GM12801 (cell line): ENCODE data around the gene KBTBD2.

Source experiments
- CTCF ChIP-seq: IDR thresholded peaks from one replicate; pipeline ENCODE4 v1.5.1; 2011; ENCODE audit warnings: control low read depth; ENCODE audit not compliant: insufficient read length; ENCODE audit errors: extremely low read depth

The KBTBD2 gene

DNA sequence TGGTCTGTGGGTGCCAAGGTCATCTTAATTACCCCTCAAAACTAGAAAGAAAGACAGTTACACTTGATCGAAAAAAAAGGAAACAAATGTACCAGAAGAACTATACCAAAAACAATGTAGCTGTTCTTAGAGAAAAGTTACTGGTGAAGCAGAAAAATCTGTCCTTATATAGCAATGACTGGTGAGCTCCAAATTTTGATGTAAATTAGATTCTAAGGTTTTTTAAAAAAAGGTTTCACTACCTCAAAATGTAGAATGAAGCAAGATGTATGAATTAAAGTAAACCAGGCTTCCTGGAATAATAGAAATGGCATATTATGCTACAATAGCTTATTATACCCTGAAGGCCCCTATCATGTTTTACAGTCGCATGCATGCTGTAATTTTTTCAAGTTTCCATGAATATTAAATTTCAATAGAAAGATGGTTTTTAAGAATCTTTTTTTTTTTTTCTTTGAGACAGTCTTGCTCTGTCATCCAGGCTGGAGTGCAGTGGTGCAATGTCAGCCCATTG lies 37.3 kb upstream of the KBTBD2 start:
- no peak for TF ChIP-seq CTCF

GRCh38 chr7:32921896-32922295 lies 30.3 kb upstream of the KBTBD2 start:
- no peak for TF ChIP-seq CTCF

DNA sequence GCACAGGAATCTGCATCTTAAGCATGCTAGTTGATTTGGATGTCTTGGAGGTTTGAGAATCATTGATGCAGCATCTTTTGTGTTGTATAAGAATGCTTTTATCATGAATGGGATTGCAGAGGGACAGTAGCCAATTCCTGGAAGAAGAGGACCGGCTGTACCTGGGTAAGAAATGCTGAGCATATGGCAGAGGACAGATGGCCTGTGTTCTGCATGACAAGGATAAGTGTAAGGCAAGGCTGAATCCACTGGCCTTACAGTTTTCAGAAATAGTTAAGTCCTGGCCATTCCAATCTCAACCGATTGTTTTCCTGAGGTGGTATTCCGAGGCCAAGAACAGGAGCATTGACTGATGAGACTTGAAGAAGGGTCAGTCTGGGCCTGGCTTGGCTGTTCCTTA lies 24.4 kb upstream of the KBTBD2 start:
- no peak for TF ChIP-seq CTCF

DNA sequence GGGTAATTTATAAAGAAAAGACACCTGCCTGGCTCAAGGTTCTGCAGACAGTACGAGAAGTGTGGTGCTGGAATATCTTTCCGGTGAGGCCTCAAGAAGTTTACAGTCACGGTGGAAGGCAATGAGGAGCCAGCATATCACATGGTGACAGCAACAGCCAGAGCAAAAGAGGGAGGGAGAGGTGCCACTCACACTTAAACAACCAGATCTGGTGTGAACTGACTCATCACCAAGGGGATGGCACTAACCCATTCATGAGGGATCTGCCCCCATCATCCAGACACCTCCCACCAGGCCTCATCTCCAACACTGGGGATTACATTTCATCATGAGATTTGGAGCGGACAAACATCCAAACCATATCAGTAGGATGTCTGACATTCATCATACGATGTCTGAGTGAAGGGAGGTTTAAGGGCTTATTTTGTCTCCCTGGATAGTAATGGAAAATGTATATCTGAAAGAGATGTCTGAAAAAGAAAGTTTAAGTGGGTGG lies 23.5 kb upstream of the KBTBD2 start:
- TF ChIP-seq CTCF: no peak

DNA sequence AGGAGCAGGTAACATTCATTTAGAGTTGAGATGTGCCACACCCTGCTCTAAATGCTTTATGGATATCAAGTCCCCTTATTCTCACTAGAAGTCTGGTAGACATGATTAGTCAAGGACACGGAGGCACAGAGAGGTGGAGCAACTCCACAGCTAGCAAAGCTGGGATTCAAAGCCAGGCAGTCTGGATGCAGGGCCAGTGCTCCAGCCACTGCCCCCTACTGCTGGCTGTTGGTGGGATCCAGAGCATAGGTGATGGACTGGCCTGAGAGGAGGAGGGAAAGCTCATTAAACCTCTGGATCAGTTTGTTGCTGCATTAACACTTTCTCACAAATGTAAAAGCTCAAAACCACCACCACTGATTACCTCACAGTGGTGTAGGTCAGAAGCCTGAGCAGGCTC lies 22.6 kb upstream of the KBTBD2 start:
- no peak for TF ChIP-seq CTCF

DNA sequence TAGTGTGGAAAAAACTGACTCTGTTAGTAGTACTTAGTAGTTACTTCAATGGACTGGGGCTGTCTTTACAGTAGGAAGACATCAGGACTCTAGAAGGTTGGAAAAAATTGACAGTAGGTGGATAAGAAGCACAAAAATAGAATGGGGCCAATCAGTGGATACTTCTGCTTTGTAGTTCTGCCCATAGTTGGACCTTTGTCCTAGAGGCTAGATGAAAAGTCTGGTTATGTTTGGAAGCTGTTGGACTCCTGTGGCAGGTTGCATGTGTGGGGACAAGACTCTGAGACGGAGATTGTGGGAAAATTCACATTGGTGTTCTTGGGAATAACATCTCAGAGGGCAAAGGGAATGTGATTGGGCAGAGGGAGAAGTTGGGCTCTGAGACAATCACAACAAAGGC lies 18.6 kb upstream of the KBTBD2 start:
- TF ChIP-seq CTCF: no peak

DNA sequence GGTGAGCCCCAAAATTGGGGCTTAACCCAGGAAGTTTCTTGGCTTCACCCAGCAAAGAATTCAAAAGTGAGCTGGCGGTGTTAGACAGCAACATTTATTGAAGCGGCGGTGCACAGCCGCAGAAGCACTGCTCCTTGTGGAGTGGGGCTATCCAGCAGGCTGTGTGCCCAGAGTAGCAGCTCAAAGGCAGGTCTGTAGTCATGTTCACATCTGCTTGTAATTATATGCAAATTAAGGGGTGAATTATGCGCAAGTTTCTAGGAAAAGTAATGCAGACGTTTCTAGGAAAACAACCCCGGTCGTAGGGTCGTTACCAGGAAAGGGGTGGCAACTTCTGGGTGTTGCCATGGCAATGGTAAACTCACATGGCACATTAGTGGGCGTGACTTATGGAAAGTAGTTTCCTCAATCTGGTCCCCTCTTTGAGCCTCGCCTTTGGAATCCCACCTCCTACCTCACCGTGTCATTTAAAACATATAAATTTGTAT lies 13.7 kb upstream of the KBTBD2 start:
- no peak for TF ChIP-seq CTCF
